Hematopoietic multipotent progenitor cell treated with erythropoietin and hydrocortisone succinate and interleukin-3 and kit ligand, for 17 days (in vitro differentiated cells): ENCODE data around the gene MDM2.
"Not testable (repeated sequence)": the region's sequence is repeated elsewhere in the genome, so short reads cannot be mapped to it uniquely, and the experiment has no call there.

Experiments
- DNase-seq: peaks from one replicate; pipeline ENCODE4 v3.0.0-alpha.2; 2015; ENCODE audit warnings: low spot score

The MDM2 gene

DNA sequence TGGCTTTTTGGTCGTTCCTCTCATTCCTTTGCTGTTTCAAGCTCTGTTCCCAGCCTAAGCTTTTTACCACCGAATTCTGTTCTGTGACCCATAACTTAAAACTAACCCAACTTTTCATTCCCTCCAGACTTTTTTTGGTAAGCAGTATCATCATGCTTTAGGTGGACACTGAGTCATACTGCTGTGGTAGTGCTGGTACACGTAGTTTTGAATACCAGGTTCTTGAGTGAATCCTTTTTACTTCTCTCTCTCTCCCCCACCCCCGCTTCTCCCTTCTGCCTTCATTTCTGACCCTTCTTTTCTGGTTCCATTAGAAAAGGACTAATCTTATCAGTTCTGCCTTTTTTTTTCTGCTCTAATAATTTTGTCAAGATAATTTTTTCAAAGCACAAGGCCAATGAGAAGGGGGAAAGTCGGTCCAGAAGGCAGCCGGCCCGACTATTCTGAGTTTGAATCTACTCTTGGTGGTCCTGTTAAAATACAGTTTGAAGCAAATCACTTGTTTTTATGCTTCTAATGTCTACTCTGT is 2.3 kb upstream of the MDM2 start:
- DNase-seq, result no peak

DNA sequence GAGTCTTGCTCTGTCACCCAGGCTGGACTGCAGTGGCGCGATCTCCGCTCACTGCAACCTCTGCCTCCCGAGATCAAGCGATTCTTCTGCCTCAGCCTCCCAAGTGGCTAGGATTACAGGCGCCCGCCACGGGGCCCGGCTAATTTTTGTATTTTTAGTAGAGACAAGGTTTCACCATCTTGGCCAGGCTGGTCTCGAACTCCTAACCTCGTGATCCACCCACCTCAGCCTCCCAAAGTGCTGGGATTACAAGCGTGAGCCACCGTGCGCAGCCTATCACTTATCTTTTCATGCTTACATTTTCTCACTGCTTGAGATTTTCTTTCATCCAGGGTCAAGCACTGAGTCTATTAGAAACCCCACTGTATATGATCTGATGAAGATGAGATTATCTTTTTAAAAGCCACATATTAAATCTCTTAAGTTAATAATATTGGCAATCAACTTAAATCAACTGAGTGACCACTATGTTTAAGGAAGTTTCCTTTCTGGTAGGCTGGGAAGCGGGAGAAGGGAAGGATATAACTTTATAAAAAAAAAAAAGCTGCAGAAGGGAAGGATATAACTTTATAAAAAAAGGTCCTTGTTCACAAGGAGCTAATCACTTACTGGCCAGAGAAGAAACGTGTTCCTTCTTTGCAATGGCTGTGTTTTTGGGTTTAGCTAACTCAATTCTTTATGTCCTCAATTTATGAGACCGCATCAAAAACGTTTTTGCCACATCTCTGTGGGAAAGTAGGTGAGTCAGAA is 1.3 kb upstream of the MDM2 start:
- DNase-seq, result peak; percentile 30

DNA sequence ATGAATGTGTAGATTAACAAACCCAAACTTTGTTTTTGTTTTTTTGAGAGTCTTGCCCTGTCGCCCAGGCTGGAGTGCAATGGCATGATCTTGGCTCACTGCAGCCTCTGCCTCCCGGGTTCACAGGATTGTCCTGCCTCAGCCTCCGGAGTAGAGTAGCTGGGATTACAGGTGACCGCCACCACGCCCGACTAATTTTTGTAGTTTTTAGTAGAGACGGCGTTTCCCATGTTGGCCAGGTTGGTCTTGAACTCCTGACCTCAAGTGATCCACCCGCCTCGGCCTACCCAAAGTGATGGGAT is 752 bp upstream of the MDM2 start:
- not testable (repeated sequence) for DNase-seq

DNA sequence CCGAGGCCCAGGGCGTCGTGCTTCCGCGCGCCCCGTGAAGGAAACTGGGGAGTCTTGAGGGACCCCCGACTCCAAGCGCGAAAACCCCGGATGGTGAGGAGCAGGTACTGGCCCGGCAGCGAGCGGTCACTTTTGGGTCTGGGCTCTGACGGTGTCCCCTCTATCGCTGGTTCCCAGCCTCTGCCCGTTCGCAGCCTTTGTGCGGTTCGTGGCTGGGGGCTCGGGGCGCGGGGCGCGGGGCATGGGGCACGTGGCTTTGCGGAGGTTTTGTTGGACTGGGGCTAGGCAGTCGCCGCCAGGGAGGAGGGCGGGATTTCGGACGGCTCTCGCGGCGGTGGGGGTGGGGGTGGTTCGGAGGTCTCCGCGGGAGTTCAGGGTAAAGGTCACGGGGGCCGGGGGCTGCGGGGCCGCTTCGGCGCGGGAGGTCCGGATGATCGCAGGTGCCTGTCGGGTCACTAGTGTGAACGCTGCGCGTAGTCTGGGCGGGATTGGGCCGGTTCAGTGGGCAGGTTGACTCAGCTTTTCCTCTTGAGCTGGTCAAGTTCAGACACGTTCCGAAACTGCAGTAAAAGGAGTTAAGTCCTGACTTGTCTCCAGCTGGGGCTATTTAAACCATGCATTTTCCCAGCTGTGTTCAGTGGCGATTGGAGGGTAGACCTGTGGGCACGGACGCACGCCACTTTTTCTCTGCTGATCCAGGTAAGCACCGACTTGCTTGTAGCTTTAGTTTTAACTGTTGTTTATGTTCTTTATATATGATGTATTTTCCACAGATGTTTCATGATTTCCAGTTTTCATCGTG is 612 bp downstream of the MDM2 start:
- DNase-seq, result peak; percentile 90

DNA sequence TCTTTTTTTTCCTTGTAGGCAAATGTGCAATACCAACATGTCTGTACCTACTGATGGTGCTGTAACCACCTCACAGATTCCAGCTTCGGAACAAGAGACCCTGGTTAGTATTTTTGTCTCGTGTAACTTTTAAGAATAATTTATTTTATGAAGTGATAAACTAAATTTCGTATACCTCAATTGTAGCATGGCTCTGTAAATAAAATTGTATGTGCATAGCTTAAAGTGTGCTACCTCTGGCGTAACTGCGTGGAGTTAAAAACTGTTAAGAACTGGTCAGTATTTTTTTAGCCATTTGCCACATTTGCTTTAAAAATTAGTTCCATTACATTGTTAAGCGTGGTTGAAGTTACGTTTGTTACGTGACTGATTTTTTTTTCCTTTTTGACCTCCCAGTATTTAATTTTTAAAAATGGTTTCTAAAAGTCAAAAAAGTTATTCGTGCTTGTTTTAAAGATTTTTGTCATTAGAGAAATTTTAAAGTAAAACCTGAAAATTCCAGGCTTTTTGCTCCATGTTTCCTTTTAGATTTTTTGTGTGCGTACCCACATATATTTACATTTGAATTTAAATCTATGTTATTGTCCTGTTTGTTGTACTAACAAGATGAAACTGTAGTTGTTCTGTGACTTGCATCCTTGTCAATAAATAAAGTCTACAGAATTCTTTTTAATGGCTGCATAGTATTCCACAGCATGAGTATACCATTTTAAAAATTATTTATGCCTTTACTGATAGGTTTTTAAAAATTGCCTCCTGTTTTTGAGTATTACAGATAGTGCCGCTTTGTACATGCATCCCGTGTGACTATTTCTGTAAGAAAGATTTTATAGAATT is 1.4 kb downstream of the MDM2 start:
- DNase-seq, result peak; percentile 41

DNA sequence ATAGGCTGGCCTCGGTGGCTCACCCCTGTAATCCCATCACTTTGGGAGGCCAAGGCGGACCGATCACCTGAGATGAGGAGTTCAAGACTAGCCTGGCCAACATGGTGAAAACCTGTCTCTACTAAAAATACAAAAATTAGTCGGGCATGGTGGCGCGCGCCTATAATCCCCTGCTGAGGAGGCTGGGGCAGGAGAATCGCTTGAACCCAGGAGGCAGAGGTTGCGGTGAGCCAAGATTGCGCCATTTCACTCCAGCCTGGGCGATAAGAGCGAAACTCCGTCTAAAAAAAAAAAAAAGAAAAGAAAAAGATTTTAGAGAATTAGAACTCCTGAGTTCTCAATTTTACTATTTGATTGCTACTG is 2.0 kb downstream of the MDM2 start:
- DNase-seq, result not testable (repeated sequence)

DNA sequence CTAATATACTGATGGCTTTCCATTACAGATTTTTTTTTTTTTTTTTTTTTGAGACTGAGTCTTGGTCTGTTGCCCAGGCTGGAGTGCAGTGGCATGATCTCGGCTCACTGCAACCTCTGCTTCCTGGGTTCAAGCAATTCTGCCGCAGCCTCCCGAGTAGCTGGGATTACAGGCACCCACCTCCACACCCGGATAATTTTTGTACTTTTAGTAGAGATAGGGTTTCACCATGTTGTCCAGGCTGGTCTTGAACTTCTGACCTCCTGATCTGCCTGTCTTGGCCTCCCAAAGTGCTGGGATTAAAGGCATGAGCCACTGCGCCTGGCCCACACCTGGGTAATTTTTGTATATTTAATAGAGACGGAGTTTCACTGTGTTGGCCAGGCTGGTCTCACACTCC is 3.6 kb downstream of the MDM2 start:
- DNase-seq, result not testable (repeated sequence)

DNA sequence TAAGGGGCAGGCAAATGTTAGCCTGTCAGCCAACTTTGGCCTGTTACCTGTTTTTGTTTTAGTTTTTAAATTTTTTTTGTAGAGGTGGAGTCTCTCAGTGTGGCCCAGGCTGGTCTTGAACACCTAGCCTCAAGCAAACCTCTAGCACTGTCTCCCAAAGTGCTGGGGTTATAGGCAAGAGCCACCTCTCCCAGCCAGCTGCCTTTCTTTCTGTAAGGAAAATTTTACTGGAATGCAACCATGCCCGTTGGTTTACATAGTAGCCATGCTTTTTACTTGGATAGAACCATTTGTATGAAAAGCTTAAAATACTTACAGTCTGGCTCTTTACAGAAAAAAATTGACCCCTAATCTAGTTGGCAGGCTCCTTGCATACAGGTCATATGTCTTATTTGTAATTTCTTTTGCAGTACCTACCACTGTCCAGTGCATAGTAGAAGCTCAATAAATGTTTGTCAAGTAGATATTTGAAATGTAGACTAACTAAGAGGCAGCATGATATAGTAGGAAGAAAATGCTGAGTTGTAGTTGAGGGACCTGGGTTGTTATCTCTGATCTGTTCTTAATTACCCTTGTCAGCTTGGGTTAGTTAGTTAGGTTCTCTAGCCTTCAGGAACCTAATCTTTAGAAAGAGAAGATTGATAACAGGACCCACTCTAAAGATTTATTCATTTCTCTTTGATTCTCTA is 4.7 kb downstream of the MDM2 start:
- DNase-seq, result peak; percentile 69

DNA sequence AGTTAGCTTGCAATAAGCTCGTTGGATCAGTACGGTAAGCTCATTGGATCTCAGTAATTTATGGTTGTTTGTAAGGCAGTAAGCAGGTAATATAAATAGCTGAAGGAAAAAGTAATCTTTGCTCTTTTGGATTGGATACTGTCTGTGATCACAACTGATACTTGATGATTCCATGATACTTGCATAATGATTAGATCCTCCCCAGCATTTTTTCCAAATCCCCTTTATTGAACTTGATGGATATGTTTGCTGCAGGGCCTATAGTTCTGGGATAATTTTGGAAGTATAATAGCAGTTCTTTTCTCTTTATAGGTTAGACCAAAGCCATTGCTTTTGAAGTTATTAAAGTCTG is 5.2 kb downstream of the MDM2 start:
- no peak for DNase-seq

DNA sequence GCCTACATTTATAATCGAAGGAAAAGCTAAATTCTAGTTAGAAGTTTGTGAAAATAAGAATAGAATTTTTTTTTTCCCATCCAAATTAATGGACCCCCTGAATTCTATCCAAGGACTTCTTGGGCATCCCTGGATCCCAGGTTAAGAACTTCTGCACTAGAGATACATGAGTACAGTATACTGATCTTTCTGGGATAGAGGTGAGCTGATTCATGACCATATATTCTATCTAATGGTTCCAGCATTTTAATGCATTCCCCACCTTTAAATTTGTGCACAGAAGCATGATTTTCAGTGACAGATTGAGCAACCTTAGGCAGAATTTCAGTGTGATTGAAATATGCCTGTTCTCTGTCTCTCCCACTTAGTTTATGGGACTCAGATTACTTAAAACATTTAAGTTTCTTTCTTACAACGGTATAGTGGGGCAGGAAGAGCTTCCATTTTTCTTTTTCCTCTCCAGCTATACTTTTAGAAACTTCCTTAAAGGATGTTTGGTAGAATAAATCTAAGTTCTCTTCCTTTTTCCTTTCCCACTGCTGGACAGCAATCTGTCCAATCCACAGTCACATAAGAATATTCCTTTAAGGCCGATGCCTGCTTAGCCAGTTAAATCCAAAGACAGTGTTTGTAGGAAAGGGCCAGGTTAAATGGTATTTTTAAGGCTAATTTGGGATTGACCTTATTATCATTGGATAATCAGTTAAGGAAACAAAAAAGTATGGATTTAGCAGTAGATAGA is 6.7 kb downstream of the MDM2 start:
- no peak for DNase-seq

DNA sequence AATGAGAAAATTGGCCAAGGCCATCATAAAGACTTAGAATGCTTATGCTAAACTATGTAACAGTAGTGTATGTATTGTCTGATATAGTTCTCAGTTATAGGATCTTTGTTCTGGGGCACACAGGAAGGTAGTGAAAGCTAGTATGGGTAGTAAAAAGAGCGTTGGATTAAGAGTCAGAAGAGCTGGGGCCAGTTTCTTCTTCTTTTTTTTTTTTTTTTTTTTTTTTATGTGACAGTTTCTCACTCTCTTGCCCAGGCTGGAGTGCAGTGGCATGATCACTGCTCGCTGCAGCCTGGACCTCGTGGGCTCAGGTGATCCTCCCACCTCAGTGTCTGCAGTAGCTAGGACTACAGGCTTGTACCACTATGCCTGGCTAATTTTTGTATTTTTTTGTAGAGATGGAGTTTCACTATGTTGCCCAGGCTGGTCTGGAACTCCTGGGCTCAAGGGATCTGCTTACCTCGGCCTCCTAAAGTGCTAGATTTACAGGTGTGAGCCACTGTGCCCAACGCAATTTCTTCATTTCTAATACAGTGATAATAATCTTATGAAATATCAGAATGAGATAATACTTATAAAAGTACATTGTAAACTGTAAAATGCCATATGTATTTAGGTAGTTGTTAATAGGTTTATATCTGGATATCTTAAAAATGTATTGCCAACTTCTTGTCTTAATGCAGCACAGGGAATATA is 7.4 kb downstream of the MDM2 start:
- DNase-seq, result no peak

DNA sequence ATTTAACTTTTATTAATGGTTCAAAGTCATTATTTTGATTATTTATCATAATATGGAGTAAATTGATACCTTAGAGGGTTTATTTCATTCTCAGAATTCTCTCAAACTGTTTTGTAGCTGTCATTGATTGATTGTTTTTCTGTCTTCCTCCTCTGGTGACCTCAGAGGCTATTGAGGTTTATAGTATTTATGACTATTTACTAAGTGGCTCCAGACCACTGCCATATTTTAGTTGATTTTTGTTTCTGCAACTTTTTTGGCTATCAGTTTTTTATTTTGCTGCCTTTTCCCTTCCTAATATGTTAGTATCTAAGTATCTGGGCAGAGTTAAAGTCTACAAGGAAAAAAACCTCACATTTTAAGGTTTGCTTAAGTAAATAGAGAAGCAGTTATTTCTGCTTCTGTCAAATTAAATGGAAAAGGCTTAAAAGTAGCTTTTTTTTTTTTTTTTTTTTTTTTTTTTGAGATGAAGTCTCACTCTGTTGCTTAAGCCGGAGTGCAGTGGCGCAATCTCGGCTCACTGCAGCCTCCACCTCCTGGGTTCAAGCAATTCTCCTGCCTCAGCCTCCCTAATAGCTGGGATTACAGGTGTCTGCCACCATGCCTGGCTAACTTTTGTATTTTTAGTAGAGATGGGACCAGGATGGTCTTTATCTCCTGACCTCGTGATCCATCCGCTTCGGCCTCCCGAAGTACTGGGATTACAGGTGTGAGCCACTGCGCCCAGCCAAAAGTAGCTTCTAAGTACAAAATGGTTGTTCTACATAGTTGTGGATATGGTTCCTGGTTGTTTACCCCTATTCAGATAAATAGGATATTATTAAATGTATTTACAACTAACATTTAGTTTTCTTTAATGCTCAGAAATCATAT is 8.2 kb downstream of the MDM2 start:
- no peak for DNase-seq

DNA sequence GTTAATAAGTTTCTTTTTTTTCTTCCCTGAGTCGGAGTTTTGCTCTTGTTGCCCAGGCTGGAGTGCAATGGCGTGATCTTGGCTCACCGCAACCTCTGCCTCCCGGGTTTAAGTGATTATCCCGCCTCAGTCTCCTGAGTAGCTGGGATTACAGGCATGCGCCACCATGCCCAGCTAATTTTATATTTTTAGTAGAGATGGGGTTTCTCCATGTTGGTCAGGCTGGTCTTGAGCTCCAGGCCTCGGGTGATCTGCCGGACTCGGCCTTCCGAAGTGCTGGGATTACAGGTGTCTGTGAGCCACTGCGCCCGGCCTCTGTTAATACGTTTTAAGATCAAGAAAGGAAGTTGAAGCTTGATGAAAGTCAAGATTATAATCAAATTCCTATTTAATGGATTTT is 11.5 kb downstream of the MDM2 start:
- not testable (repeated sequence) for DNase-seq

DNA sequence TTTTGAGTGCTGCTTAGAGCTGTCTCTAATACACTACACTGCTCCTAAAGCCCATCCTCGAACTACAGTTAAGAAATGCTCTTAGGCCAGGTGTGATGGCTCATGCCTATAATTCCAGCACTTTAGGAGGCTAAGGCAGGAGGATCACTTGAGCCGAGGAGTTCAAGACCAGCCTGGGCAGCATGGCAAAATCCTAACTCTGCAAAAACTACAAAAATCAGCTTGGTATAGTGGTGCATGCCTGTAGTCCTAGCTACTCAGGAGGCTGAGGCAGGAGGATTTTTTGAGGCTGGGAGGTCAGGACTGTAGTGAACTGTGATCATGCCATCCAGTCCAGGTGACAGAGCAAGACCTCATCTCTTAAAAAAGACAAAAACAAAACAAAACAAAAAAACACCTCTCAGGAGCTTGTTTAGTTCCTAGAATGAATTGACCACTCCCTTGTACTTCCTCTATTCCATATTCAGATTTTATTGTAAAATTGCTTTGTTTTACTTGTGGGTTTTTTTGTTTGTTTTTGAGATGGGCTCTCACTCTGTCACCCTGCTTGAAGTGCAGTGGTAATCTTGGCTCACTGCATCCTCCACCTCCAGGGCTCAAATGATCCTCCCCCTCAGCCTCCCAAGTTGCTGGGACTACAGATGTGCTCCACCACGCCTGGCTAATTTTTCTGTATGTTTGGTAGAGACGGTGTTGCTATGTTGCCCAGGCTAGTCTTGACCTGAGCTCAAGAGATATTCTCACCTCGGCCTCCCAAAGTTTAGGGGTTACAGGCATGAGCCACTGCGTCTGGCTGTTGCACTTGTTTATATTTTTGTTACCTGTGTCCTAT is 13.6 kb downstream of the MDM2 start:
- no peak for DNase-seq

DNA sequence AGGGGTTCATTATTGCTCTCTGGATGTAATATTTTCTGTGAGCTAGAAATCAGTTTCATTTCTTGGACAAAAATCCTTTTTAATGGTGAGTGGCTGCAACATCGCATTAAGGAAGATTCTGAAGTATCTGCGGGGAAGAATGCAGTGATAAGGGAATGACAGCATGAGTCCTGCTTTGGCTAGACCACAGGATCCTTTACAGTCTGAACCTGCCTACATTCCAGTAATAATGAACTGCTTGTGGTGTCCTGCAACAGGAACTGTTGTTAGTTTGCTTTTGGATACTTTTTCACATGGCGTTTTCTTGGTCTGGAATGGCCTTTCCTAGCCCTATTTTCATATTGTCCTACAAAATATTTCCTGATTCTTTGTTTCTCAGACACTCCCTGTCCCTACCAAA is 15.7 kb downstream of the MDM2 start:
- DNase-seq, result no peak

DNA sequence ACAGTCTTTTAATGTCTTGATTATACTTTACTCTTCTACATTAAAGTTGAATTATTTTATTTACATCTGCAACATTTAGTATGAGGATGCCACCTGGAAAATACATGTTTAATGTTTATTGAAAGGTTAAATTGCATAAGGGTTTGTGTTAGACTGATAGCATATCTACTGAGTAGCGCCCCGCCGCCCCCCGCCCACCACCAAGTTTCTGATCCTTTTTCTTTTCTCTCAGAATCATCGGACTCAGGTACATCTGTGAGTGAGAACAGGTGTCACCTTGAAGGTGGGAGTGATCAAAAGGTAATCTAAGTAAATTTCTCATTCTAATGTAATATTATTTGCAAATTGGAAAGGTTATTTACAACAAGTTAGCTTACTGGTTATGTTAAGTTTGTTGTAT is 16.2 kb downstream of the MDM2 start:
- DNase-seq, result no peak

DNA sequence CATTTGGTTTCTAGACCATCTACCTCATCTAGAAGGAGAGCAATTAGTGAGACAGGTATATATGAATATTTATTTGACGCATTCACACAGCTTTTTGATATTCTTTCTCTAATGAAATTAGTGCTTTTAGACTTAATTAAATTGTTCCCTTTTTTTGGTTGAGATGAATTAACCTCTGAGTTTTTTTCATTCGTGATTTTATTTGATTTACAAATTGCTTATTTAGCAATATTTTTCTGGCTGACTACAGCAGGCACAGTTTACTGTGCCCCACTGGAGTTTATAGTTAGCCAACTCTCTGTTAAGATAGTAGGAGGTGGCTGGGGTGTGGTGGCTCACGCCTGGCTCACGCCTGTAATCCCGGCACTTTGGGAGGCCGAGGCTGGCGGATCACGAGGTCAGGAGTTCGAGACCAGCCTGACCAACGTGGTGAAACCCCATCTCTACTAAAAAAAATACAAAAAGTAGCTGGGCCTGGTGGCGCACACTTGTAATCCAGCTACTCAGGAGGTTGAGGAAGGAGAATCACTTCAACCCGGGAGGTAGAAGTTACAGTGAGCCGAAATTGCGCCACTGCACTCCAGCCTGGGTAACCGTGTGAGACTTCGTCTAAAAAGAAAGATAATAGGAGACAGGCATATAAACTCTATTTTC is 16.7 kb downstream of the MDM2 start:
- DNase-seq, result no peak

DNA sequence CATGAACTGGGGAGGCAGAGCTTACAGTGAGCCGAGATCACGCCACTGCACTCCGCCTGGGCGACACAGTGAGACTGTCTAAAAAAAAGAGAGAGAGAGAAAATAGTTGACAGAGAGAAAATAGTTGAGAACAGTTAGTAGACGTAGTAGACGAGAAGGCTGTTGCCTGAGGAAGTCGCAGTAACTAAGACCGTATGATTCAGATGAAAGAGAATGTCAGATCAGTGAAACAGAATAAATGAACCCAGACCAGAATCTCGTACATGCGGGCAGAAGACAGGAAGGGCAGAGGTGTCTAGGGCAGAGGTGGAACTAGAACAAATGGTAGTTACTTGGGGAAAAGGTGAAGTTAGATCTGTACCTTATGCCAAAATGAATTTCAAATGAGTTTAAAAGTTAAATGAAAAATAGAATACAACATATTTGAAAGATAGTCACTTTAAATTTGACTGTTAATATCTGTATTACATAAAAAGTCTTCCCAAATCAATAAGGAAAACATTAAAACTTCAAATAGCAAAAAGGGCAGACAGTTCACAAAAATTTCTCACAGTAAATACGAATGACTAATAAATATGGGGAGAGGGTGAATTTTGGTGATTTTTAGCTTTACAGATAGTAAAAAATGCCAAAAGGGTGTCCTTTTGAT is 17.7 kb downstream of the MDM2 start:
- DNase-seq, result no peak
